Bone marrow (tissue), 2 donors: ENCODE results near the gene AZIN2.
"Not testable (repeated sequence)": the region's sequence is repeated elsewhere in the genome, so short reads cannot be mapped to it uniquely, and the experiment has no call there.

Experiments used
- DNase-seq, 2 donors: peaks; one replicate each; lab custom pipeline; 2025; lab: John Stamatoyannopoulos, UW

Gene AZIN2

GRCh38 chr1:33127001-33127823, 46.3 kb downstream of the AZIN2 start:
- DNase-seq = peak; percentile 74 to 99

GRCh38 chr1:33128781-33129180, 47.8 kb downstream of the AZIN2 start:
- no peak for DNase-seq

- DNase-seq = no peak
Observed at GRCh38 chr1:33130297-33130696, 49.3 kb downstream of the AZIN2 start.

GRCh38 chr1:33131191-33131590, 50.2 kb downstream of the AZIN2 start:
- DNase-seq = no peak

- no peak for DNase-seq
Observed at GRCh38 chr1:33132549-33132948, 51.6 kb downstream of the AZIN2 start.

- no peak for DNase-seq
Observed at GRCh38 chr1:33133478-33134105, 52.6 kb downstream of the AZIN2 start.

- not testable (repeated sequence) for DNase-seq
Observed at GRCh38 chr1:33136041-33136440, 55.1 kb downstream of the AZIN2 start.

GRCh38 chr1:33137800-33138199, 56.8 kb downstream of the AZIN2 start:
- DNase-seq = no peak

GRCh38 chr1:33140153-33141149, 59.5 kb downstream of the AZIN2 start:
- DNase-seq = no peak

GRCh38 chr1:33141216-33141615, 60.3 kb downstream of the AZIN2 start:
- no peak for DNase-seq

GRCh38 chr1:33141781-33142180, 60.8 kb downstream of the AZIN2 start:
- no peak for DNase-seq

GRCh38 chr1:33142483-33143064, 61.6 kb downstream of the AZIN2 start:
- no peak for DNase-seq

- DNase-seq = no peak
Observed at GRCh38 chr1:33143176-33143575, 62.2 kb downstream of the AZIN2 start.

- no peak for DNase-seq
Observed at GRCh38 chr1:33143698-33144097, 62.7 kb downstream of the AZIN2 start.

GRCh38 chr1:33146003-33146402, 65.0 kb downstream of the AZIN2 start:
- DNase-seq = no peak

- DNase-seq = no peak
Observed at GRCh38 chr1:33147275-33147996, 66.5 kb downstream of the AZIN2 start.

GRCh38 chr1:33147997-33148314, 67.0 kb downstream of the AZIN2 start:
- no peak for DNase-seq

- DNase-seq = no peak
Observed at GRCh38 chr1:33148615-33149014, 67.7 kb downstream of the AZIN2 start.

GRCh38 chr1:33149453-33150190, 68.7 kb downstream of the AZIN2 start:
- DNase-seq = no peak

GRCh38 chr1:33150522-33150921, 69.6 kb downstream of the AZIN2 start:
- DNase-seq = no peak

- no peak for DNase-seq
Observed at GRCh38 chr1:33151116-33151515, 70.2 kb downstream of the AZIN2 start.
